NT2/D1 (cell line): ENCODE data around the gene PLPP1.

Source experiments
- DNase-seq: peaks from one replicate; pipeline ENCODE4 v3.0.0-alpha.2; 2011; ENCODE audit warnings: low read depth, low spot score
- H3K27me3 ChIP-seq: 2 replicates; pipeline ENCODE4 v1.6.0; 2011; ENCODE audit warnings: mild to moderate bottlenecking; ENCODE audit not compliant: insufficient read length, insufficient read depth
- H3K36me3 ChIP-seq: 2 replicates; pipeline ENCODE4 v1.6.1; 2011; ENCODE audit warnings: mild to moderate bottlenecking, low read length, mixed read lengths; ENCODE audit not compliant: insufficient read depth, insufficient read length
- H3K4me1 ChIP-seq: 2 replicates; pipeline ENCODE4 v1.5.1; 2011; ENCODE audit not compliant: insufficient read depth, insufficient read length
- H3K4me3 ChIP-seq: 2 replicates; pipeline ENCODE4 v1.5.1; 2011; ENCODE audit warnings: low read depth; ENCODE audit not compliant: insufficient read length
- H3K9ac ChIP-seq: 2 replicates; pipeline ENCODE4 v1.6.0; 2011; ENCODE audit warnings: low read depth; ENCODE audit not compliant: insufficient read length
- H3K9me3 ChIP-seq: 2 replicates; pipeline ENCODE4 v1.5.1; 2011; ENCODE audit warnings: mild to moderate bottlenecking, low read length; ENCODE audit not compliant: insufficient read depth
- SUZ12 ChIP-seq: IDR thresholded peaks from 2 replicates; pipeline ENCODE4 v1.6.1; 2011; ENCODE audit not compliant: insufficient read length, insufficient read depth; ENCODE audit errors: extremely low read depth
- YY1 ChIP-seq: IDR thresholded peaks from 2 replicates; pipeline ENCODE4 v1.6.1; 2011; ENCODE audit not compliant: insufficient read length, insufficient read depth
- ZNF274 ChIP-seq: IDR thresholded peaks from 2 replicates; pipeline ENCODE4 v1.6.1; 2011; ENCODE audit warnings: mild to moderate bottlenecking, low read depth, low read length

The PLPP1 gene

DNA sequence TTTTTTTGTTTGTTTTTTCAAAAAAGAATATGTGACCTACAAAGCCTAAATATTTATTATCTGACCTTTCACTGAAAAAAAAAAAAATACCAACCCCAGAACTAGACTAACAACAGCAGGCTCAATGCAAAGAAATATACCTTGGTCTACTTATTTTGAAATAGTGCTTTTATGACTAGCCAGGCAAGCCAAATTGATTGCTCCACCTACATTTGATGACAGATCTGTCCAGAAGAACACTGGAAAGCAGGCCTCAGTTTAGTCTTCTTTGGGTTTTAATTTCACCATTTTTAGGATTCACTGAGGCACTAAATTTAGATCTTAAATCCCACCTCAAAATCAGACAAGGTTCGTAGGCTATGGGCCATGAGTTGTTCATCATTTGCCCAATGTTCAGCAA lies 97.3 kb downstream of the PLPP1 start:
- TF ChIP-seq YY1 = no peak
- TF ChIP-seq ZNF274 = no peak
- H3K36me3 ChIP-seq = peaks cover 14% of the 10 kb centered on the region
- H3K9me3 ChIP-seq = peaks cover 15% of the 10 kb centered on the region; the same call in 1 of the 2 replicates
- H3K4me1 ChIP-seq = peaks cover 2% of the 10 kb centered on the region
- H3K27me3 ChIP-seq = no peaks in the 10 kb centered on the region
- H3K4me3 ChIP-seq = no peak overlapping the region
- H3K9ac ChIP-seq = no peak overlapping the region
- DNase-seq = no peak

DNA sequence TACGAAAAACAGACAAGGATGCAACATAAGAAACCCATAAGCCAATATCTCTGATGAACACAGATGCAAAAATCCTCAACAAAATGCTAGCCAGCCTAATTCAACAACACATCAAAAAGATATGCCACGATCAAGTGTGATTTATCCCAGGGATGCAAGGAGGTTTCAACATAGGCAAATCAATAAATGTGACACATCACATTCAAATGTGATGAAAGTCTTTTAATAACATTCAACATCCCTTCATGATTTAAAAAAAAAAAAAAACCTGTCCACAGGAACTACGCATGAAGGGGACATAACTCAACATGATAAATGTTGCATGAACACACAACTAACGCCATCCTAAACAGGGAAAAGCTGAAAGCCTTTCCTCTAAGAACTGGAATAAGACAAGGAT lies 102.2 kb downstream of the PLPP1 start:
- no peak for DNase-seq
- no peak overlapping the region for H3K9ac ChIP-seq
- no peaks in the 10 kb centered on the region for H3K4me1 ChIP-seq
- H3K9me3 ChIP-seq = peaks cover 33% of the 10 kb centered on the region; the same call in 1 of the 2 replicates
- peaks cover 33% of the 10 kb centered on the region for H3K36me3 ChIP-seq
- H3K4me3 ChIP-seq = no peak overlapping the region
- TF ChIP-seq YY1 (no peak), SUZ12 (no peak), ZNF274 (no peak)
- no peaks in the 10 kb centered on the region for H3K27me3 ChIP-seq

DNA sequence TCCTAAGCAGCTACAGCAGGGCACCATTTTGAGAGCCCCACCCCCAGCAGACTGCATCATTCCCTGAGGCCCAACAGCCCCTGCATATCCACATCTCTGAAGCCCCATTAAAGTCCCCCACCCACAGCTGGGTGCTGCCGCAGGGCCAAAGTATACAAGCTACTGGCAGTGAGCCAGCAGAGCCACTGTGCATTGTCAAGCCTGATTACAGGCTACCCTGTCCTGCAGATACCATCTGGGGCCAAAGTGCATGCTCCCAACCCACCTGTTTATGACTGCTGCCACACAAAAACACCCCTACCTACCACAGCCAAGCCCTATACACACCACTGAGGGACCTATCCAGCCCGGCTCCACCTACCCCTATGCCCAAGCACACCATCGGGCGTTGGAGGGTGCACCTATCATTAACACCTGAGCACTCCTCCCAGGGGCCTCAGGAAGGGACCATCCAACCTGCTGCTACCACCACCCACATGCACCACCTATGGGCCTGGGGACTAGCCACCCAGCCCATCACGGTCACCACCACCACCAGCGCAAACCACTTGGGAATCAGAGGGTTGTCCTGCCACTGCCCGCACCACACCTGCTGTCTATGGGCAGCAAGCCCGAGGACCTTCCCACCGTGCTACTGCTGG lies 105.0 kb downstream of the PLPP1 start:
- H3K9me3 ChIP-seq = peaks cover 18% of the 10 kb centered on the region; the same call in 1 of the 2 replicates
- no peaks in the 10 kb centered on the region for H3K27me3 ChIP-seq
- TF ChIP-seq YY1 (no peak), SUZ12 (no peak), ZNF274 (no peak)
- no peak for DNase-seq
- H3K36me3 ChIP-seq = peaks cover 46% of the 10 kb centered on the region
- H3K4me1 ChIP-seq = no peaks in the 10 kb centered on the region
- H3K9ac ChIP-seq = no peak overlapping the region
- no peak overlapping the region for H3K4me3 ChIP-seq

DNA sequence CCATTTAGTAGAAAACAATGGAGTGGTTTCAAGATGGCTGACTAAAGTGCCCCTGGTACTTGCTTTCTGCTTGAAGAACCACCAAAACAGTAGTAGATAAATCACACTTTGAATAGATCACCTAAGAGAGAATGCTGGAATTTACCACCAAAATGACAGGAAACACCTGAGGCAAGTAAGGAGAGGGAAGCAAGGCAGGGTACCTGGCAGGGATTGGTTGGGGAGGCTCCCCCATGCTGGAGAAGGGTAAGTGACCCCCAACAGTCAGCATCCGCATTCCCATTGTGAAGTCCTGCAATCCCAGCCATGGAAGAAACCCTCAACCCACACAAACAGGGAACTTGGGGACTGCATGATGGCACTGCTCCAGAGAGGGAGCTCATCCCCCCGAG lies 105.5 kb downstream of the PLPP1 start:
- H3K4me3 ChIP-seq = no peak overlapping the region
- H3K27me3 ChIP-seq = no peaks in the 10 kb centered on the region
- TF ChIP-seq SUZ12 (no peak), YY1 (no peak), ZNF274 (no peak)
- H3K9ac ChIP-seq = no peak overlapping the region
- no peak for DNase-seq
- peaks cover 18% of the 10 kb centered on the region; the same call in 1 of the 2 replicates for H3K9me3 ChIP-seq
- peaks cover 51% of the 10 kb centered on the region for H3K36me3 ChIP-seq
- H3K4me1 ChIP-seq = no peaks in the 10 kb centered on the region

DNA sequence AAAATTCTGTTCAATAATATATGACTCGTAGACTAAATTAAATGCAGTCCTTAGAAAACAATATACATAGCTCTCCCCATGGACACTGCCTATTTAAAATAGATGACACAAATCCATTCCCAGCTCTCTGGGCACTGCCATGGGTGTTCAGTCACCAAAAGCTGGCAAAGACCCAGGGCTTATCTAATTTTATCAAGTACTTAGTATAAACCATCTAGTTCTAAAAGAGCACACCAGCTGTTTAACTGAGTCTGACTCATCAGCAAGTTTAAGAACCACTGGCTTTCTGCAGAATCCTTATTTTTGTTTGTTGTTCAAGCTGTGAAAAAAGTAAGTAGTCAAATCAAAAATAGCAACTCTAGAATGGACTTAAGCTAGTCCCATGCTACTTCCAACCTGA lies 107.6 kb downstream of the PLPP1 start:
- Histone ChIP-seq H3K9me3 (peaks cover 18% of the 10 kb centered on the region; the same call in 1 of the 2 replicates), H3K4me3 (no peak overlapping the region), H3K36me3 (peaks cover 69% of the 10 kb centered on the region), H3K27me3 (no peaks in the 10 kb centered on the region), H3K4me1 (no peaks in the 10 kb centered on the region), H3K9ac (no peak overlapping the region)
- TF ChIP-seq ZNF274 (no peak), YY1 (no peak), SUZ12 (no peak)
- DNase-seq = no peak

DNA sequence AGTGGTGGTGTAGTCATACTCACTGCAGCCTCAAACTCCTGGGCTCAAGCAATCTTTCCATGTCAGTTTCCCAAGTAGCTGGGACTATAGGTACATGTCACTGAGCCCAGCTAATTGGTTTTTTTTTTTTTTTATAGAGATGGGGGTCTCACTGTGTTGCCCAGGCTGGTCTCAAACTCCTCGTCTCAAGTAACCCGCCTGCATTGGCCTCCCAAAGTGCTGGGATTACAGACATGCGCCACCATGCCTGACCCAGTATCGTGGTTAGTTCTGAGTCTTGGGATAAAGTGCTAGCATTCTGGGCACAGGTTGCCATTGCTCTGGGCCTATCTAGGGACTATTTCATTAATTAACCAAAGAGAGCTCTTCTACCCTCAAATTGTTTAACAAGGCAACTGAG lies 108.3 kb downstream of the PLPP1 start:
- TF ChIP-seq SUZ12 = no peak
- no peak for TF ChIP-seq ZNF274
- no peak for TF ChIP-seq YY1
- Histone ChIP-seq H3K27me3 (no peaks in the 10 kb centered on the region), H3K9me3 (peaks cover 18% of the 10 kb centered on the region; the same call in 1 of the 2 replicates), H3K36me3 (peaks cover 72% of the 10 kb centered on the region), H3K9ac (no peak overlapping the region), H3K4me1 (no peaks in the 10 kb centered on the region), H3K4me3 (no peak overlapping the region)
- no peak for DNase-seq

DNA sequence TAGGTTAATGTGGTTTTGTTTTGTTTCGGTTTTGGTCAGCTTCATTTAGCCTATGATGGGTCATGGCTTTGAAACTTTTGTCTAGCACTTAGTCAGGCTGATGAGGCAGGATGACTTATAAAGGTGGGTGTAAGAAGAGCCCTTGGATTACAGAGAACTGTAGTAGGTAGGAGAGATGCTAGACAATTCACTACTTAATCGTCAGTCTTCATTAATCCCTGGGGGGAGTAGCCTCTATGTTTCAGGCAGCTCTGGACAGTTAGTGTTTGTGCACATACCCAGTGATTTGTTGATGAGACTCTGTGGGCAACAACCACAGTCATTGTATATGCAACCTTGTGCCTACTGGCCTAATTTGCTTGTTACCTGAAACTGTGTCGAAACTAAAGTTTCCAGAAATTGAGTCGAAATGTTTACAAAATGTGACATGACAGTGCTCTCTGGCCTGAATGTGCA lies 113.7 kb downstream of the PLPP1 start:
- Histone ChIP-seq H3K27me3 (no peaks in the 10 kb centered on the region), H3K36me3 (peaks cover 52% of the 10 kb centered on the region), H3K4me3 (no peak overlapping the region), H3K4me1 (no peaks in the 10 kb centered on the region), H3K9ac (no peak overlapping the region), H3K9me3 (no peaks in the 10 kb centered on the region)
- TF ChIP-seq ZNF274 (no peak), YY1 (no peak), SUZ12 (no peak)
- DNase-seq = no peak
